ENCODE results near the gene SLCO3A1.
"Not testable (repeated sequence)": the region's sequence is repeated elsewhere in the genome, so short reads cannot be mapped to it uniquely, and the experiment has no call there.

The SLCO3A1 gene

GRCh38 chr15:92044203-92044909, 190.8 kb downstream of the SLCO3A1 start:
- DNase-seq, result no peak

GRCh38 chr15:92047900-92048299, 194.4 kb downstream of the SLCO3A1 start:
- no peak for DNase-seq

GRCh38 chr15:92048739-92049138, 195.2 kb downstream of the SLCO3A1 start:
- DNase-seq, result no peak

GRCh38 chr15:92049290-92049989, 195.9 kb downstream of the SLCO3A1 start:
- DNase-seq, result no peak

- DNase-seq, result no peak
Observed at GRCh38 chr15:92050220-92050898, 196.9 kb downstream of the SLCO3A1 start.

- DNase-seq, result no peak
Observed at GRCh38 chr15:92051716-92052115, 198.2 kb downstream of the SLCO3A1 start.

GRCh38 chr15:92053753-92054316, 200.3 kb downstream of the SLCO3A1 start:
- no peak for DNase-seq

- no peak for DNase-seq
Observed at GRCh38 chr15:92056875-92057274, 203.4 kb downstream of the SLCO3A1 start.

GRCh38 chr15:92059036-92059970, 205.8 kb downstream of the SLCO3A1 start:
- no peak for DNase-seq

GRCh38 chr15:92059971-92060311, 206.4 kb downstream of the SLCO3A1 start:
- not testable (repeated sequence) for DNase-seq

GRCh38 chr15:92061511-92062195, 208.1 kb downstream of the SLCO3A1 start:
- no peak for DNase-seq

- no peak for DNase-seq
Observed at GRCh38 chr15:92062505-92062904, 209.0 kb downstream of the SLCO3A1 start.

GRCh38 chr15:92068121-92068520, 214.6 kb downstream of the SLCO3A1 start:
- DNase-seq, result peak; percentile 82 to 92 (median 88)

- DNase-seq, result peak; percentile 94 to 98 (median 97)
Observed at GRCh38 chr15:92069308-92070250, 216.1 kb downstream of the SLCO3A1 start.

- DNase-seq, result not testable (repeated sequence)
Observed at GRCh38 chr15:92070251-92070650, 216.7 kb downstream of the SLCO3A1 start.

- peak; percentile 74 to 87 (median 84) for DNase-seq
Observed at GRCh38 chr15:92071045-92071634, 217.6 kb downstream of the SLCO3A1 start.

- no peak for DNase-seq
Observed at GRCh38 chr15:92073044-92073785, 219.7 kb downstream of the SLCO3A1 start.

- DNase-seq, result peak; percentile 64 to 86 (median 82)
Observed at GRCh38 chr15:92074101-92074500, 220.6 kb downstream of the SLCO3A1 start.

- DNase-seq, result peak; percentile 78 to 86 (median 79)
Observed at GRCh38 chr15:92074646-92075045, 221.1 kb downstream of the SLCO3A1 start.
